Stimulated activated CD4-positive, alpha-beta T cell treated with anti-CD3 and anti-CD28 coated beads, Interleukin-1b, Interleukin-23, amount 100 ng/mL, for 48 hours (primary cell): Measurements from ENCODE around the gene PRKCB.
"Not testable (repeated sequence)": the region's sequence is repeated elsewhere in the genome, so short reads cannot be mapped to it uniquely, and the experiment has no call there.

Experiments
- DNase-seq: peaks from one replicate; pipeline ENCODE4 v3.0.0-alpha.2; 2020

The PRKCB gene

GRCh38 chr16:24138575-24138974, 302.8 kb downstream of the PRKCB start:
- DNase-seq: no peak

GRCh38 chr16:24139282-24139681, 303.5 kb downstream of the PRKCB start:
- no peak for DNase-seq

DNA sequence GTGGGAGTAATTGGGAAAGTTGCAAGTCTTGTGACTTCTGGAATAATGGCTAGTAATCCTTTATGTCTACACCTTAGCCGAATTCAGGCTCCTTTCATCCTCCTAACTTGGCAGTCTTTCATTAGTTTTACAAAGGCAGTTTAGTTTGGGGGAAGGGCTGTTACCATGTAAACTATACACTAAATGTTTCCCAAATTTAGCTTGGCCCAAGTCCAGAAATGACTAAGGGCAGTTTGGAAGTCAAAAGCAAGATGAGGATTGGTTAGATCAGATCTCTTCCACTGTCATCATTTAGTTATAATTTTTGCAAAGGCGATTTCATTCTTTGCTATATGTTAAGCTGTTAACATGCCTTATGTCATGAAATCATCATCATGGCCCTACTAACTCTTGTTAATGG, 304.9 kb downstream of the PRKCB start:
- DNase-seq: no peak

DNA sequence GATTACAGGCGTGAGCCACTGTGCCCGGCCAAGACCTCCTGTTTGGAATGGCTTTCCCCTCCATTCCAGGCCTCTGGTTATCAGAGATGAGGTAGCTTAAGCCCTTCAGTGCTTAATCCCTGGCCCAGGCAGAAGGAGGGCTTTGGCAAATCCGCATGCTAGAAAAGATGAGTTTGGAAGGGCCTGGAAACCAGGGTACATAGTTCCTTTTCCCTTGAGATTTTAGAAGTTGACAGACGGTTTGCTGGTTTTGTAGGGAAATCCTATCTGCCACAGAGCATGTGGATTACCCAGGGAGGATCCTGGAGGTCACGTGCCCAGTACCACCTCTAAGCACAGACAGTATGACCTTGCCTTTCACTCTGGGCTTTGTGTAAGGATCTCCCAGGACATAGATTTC, 305.7 kb downstream of the PRKCB start:
- no peak for DNase-seq

- no peak for DNase-seq
These were observed 306.1 kb downstream of the PRKCB start for GRCh38 chr16:24141917-24142316.

DNA sequence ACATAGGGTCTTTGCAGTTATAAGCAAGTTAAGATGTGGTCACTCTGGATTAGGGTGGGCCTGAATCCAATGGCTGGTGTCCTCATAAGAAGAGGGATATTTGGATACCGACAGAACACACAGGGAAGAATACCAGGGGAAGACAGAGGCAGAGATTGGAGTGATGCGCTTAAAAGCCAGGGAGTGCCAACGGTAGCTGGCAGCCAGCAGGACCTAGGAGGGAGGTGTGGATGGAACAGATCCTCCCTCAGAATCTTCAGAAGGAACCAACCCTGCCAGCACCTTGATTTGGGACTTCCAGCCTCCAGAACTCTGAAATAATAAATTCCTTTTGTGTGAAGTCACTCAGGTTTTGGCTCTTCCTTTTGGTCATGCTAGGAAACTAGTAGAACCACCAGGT, 310.1 kb downstream of the PRKCB start:
- DNase-seq: no peak

DNA sequence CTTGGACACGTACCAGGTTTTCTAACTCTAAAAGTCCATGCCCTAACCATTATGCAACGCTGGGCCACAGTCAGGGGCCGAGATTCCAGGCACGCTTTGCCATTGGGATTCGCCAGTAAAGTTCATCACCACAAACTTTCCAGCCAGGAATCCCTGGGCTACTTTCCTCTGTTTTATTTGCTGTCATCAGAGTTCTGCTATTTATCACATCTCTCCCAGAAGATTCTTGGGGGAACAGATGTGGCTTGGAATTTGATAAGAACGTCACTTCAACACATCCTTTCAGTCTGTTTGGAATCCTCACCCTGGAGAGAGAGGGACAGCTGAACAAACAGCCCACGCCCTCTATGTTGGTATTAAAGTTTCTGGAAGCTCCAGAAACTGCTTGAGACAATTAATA, 310.7 kb downstream of the PRKCB start:
- DNase-seq: no peak

GRCh38 chr16:24149102-24149501, 313.3 kb downstream of the PRKCB start:
- no peak for DNase-seq

GRCh38 chr16:24150282-24150681, 314.5 kb downstream of the PRKCB start:
- no peak for DNase-seq

DNA sequence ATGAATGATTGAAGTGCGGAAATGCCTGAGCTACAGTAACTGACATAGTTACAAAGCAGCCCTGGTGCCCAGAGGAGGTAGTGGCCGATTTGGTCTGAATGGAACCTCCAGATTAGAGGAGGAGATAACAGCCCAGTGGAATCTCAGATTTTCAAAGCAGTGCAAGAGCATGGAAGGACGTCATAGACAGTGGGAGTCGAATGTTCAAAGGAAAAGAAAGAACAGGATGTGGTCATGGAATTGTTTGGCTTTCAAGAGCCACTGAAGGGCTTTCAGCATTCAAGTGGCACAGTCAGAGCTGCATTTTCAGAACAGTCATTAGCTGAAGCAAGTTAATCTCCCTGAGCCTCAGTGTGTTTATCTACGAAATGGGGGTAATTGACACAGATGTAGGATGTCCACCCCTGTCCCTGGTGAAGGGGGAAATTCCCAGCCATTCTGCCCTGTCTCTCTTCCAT, 315.7 kb downstream of the PRKCB start:
- DNase-seq: peak; percentile 5

DNA sequence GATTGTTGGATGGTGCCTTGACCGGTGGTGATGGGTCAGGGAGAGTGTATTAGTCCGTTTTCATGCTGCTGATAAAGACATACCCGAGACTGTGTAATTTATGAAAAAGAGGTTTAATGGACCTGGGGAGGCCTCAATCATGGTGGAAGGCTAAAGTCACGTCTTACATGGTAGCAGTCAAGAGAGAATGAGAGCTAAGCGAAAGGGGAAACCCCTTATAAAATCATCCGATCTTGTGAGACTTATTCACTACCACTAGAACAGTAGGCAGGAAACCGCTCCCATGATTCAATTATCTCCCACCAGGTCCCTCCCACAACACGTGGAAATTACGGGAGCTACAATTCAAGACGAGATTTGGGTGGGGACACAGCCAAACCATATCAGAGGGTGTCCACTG, 316.3 kb downstream of the PRKCB start:
- DNase-seq: not testable (repeated sequence)

- no peak for DNase-seq
These were observed 317.0 kb downstream of the PRKCB start for GRCh38 chr16:24152826-24153225.

GRCh38 chr16:24156777-24157176, 321.0 kb downstream of the PRKCB start:
- DNase-seq: no peak

- DNase-seq: no peak
These were observed 328.2 kb downstream of the PRKCB start for GRCh38 chr16:24163935-24164334.

DNA sequence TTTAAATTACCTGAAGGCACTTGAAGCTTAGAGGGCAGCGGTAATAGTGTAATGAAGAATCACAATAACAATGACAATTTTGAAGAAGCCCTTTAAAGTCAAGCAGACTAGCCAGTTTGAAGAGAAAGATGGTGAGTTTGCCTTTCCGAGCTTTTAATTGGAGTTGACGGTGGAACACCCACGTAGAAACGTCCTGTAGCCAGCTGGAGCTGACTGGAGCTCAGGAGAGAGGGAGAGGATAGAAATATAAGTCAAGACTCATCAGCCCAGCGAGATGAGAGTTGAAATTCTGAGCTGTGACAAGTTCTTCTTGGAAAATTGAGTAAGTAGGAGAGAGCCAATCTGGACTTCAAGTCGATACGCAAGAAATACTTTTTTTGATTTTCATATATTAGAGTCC, 328.6 kb downstream of the PRKCB start:
- no peak for DNase-seq

DNA sequence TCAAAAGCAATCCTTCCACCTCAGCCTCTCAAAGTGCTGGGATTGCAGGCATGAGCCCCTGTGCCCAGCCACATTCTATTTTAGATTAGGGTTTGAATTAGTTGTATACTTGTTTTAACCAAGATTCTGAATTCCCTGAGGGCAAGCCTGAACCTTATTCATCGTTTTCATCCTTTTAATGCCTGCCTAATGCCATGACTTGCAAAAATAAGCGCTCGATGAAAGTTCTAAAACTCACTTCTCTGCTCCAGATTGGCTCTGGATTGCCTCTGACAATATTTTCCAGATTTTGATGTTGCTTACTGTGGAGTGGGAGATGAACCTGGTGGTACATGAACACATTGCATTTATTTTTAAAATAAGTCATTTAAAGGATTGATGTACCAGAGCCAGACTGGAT, 329.5 kb downstream of the PRKCB start:
- DNase-seq: no peak

- DNase-seq: no peak
These were observed 331.1 kb downstream of the PRKCB start for GRCh38 chr16:24166661-24167528.

- DNase-seq: no peak
These were observed 333.1 kb downstream of the PRKCB start for GRCh38 chr16:24168856-24169255.

DNA sequence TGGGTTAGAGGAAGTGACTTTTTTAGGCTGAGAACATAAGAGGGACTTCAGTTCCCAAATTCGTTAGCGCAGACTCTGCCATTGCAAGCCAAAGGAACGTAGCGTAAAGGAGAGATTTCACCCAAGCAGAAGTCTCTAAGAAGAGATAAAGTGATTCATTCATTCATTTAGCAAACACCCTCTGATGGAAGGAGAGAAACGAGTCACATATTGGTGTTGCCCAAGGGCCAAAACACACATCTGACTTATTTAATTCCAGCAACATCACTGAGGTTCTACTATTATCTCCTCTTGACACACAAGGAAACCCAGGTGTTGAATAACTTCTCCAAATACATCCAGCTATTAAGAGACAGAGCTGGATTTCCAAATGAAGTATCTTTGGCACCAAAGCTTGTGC, 334.6 kb downstream of the PRKCB start:
- DNase-seq: no peak

- no peak for DNase-seq
These were observed 338.7 kb downstream of the PRKCB start for GRCh38 chr16:24174504-24174903.

DNA sequence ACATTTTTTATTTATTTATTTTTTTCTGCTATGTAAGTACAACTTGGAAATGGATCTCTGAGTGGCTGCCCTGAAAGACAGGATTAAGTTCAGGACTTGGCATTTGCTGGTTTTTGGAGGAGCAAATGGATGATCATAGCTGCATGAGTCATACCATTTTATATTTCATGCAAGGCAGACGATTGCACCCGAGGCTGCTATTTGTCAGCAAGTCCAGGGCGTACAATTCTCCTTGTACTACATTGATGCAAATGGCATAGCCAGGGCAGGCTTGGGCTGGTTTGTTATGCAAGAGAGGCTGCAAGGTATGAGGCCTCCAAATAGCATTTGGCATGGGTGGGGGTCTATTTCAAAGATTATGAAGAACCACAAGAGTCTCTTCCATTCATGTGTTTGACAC, 339.2 kb downstream of the PRKCB start:
- DNase-seq: no peak

GRCh38 chr16:24178496-24178895, 342.7 kb downstream of the PRKCB start:
- no peak for DNase-seq

- DNase-seq: no peak
These were observed 344.7 kb downstream of the PRKCB start for GRCh38 chr16:24180451-24180850.

DNA sequence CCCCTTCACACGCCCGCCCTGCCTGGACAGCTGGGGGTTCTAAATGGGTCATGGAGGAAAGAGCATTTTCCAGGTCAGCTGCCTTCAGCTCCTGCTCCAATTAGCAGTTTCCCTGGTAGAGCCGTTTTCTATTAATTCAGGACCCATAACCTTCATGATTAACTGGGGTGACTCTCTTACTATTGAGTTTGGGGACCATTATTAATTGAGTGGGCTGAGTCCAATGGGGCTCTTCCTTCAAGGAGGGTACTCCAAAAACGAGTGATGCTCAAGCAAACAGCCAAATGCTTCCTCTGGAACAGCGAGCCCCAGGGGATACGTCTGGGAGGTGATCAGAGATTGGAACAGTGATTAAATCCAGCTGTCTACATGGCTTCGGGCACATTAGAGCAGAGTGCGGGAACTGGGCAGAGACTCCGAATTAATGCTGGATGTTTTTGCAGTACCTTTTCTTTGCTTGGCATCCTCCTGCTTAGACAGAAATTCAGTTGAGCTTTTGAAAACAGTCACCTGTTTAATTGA, 352.3 kb downstream of the PRKCB start:
- DNase-seq: no peak
